Activated naive CD4-positive, alpha-beta T cell treated with anti-CD3 and anti-CD28 coated beads for 36 hours (primary cell): ENCODE measurements around the gene SKAP2. TPM values are rescaled to one million over a fixed set of nuclear protein-coding genes. Genes with fewer than 3 reads are reported as not detected.

ENCODE experiments used
- CTCF ChIA-PET: fragments of 350-600 bp; sonication (Branson Sonifier 250); formaldehyde crosslinking; loops from one replicate; lab custom pipeline; 2021; ENCODE audit warnings: antibody characterized with exemption; lab: Charles Lee
- DNase-seq: peaks from one replicate; pipeline ENCODE4 v3.0.0-alpha.2; 2020
- H3K27ac Mint-ChIP-seq: one replicate; pipeline ENCODE4 v1.8.0; 2021; ENCODE audit warnings: mild to moderate bottlenecking, mixed read lengths
- H3K27me3 Mint-ChIP-seq: one replicate; pipeline ENCODE4 v1.8.0; 2021; ENCODE audit warnings: low read depth, mixed read lengths
- H3K36me3 Mint-ChIP-seq: one replicate; pipeline ENCODE4 v1.8.0; 2021; ENCODE audit warnings: low read depth, mixed read lengths
- H3K4me1 Mint-ChIP-seq: one replicate; pipeline ENCODE4 v1.8.0; 2021; ENCODE audit warnings: low read depth, mixed read lengths
- H3K4me3 Mint-ChIP-seq: one replicate; pipeline ENCODE4 v1.8.0; 2021; ENCODE audit warnings: mild to moderate bottlenecking, moderate library complexity, mixed read lengths
- H3K9me3 Mint-ChIP-seq: one replicate; pipeline ENCODE4 v1.8.0; 2021; ENCODE audit warnings: mixed read lengths
- intact Hi-C: fragments of 100-400 bp; cut with micrococcal nuclease; formaldehyde crosslinking; loops from one replicate; pipeline ENCODE4 v1.15.1; 2023
- total RNA-seq, 2 experiments: library from RNA; stranded (reverse); gene quantifications; one replicate each; pipeline ENCODE4 v1.2.3, GENCODE V29; 2021

Gene SKAP2
- total RNA-seq, 2 experiments from 2014 or later = 5.6 to 6.6 TPM

- Mint-ChIP-seq H3K27ac (no peak overlapping the region), H3K4me1 (no peaks in the 10 kb centered on the region)
- intact Hi-C loops = no loop called here
These were observed 163.5 kb downstream of the SKAP2 start for GRCh38 chr7:26700893-26701292.

GRCh38 chr7:26700386-26700785, 164.0 kb downstream of the SKAP2 start:
- no peak overlapping the region for H3K4me3 Mint-ChIP-seq
- H3K4me1 Mint-ChIP-seq = no peaks in the 10 kb centered on the region
- H3K9me3 Mint-ChIP-seq = no peaks in the 10 kb centered on the region
- CTCF ChIA-PET = interaction anchor here (1.0 to 1.6 kb wide), 2 partner anchors 9 to 13 kb away, joined by 3 to 8 read pairs; no protein-coding TSS in a partner anchor
- intact Hi-C loops = no loop called here
- H3K36me3 Mint-ChIP-seq = no peaks in the 10 kb centered on the region
- no peak for DNase-seq
- peaks cover 9% of the 10 kb centered on the region for H3K27me3 Mint-ChIP-seq
- H3K27ac Mint-ChIP-seq = no peak overlapping the region

More at GRCh38 chr7:26700893-26701292, 163.5 kb downstream of the SKAP2 start:
- H3K9me3 Mint-ChIP-seq = no peaks in the 10 kb centered on the region
- CTCF ChIA-PET = interaction anchor here (1.0 to 1.6 kb wide), 2 partner anchors 9 to 14 kb away, joined by 3 to 8 read pairs; no protein-coding TSS in a partner anchor
- no peak for DNase-seq
- peaks cover 9% of the 10 kb centered on the region for H3K27me3 Mint-ChIP-seq
- H3K4me3 Mint-ChIP-seq = no peak overlapping the region
- H3K36me3 Mint-ChIP-seq = no peaks in the 10 kb centered on the region

- no peaks in the 10 kb centered on the region for H3K9me3 Mint-ChIP-seq
- DNase-seq = no peak
- no peaks in the 10 kb centered on the region for H3K4me1 Mint-ChIP-seq
- CTCF ChIA-PET = interaction anchor here (1.5 to 1.6 kb wide), 2 partner anchors 12 to 13 kb away, joined by 7 to 8 read pairs; no protein-coding TSS in a partner anchor
- no peak overlapping the region for H3K4me3 Mint-ChIP-seq
- intact Hi-C loops = no loop called here
- H3K36me3 Mint-ChIP-seq = no peaks in the 10 kb centered on the region
- H3K27me3 Mint-ChIP-seq = peaks cover 9% of the 10 kb centered on the region
- no peak overlapping the region for H3K27ac Mint-ChIP-seq
These were observed 164.6 kb downstream of the SKAP2 start for GRCh38 chr7:26699766-26700165.

- Mint-ChIP-seq H3K36me3 (no peaks in the 10 kb centered on the region), H3K9me3 (no peaks in the 10 kb centered on the region), H3K27ac (no peak overlapping the region), H3K27me3 (peaks cover 9% of the 10 kb centered on the region), H3K4me3 (no peak overlapping the region), H3K4me1 (no peaks in the 10 kb centered on the region)
- intact Hi-C loops = no loop called here
- DNase-seq = no peak
- CTCF ChIA-PET = interaction anchor here (0.6 to 1.5 kb wide), 2 partner anchors 12 to 375 kb away, joined by 5 to 7 read pairs; no protein-coding TSS in a partner anchor
These were observed 165.6 kb downstream of the SKAP2 start for GRCh38 chr7:26698806-26699205.

GRCh38 chr7:26698194-26698593, 166.2 kb downstream of the SKAP2 start:
- no peak for DNase-seq
- H3K36me3 Mint-ChIP-seq = no peaks in the 10 kb centered on the region
- H3K4me1 Mint-ChIP-seq = no peaks in the 10 kb centered on the region
- H3K4me3 Mint-ChIP-seq = no peak overlapping the region
- CTCF ChIA-PET = interaction anchor here (1.5 kb wide), 1 partner anchor 11 kb away, joined by 7 read pairs; no protein-coding TSS in a partner anchor
- intact Hi-C loops = no loop called here
- no peak overlapping the region for H3K27ac Mint-ChIP-seq
- no peaks in the 10 kb centered on the region for H3K9me3 Mint-ChIP-seq
- H3K27me3 Mint-ChIP-seq = peaks cover 9% of the 10 kb centered on the region

GRCh38 chr7:26696978-26697377, 167.4 kb downstream of the SKAP2 start:
- CTCF ChIA-PET = no interaction called here
- no peak overlapping the region for H3K27ac Mint-ChIP-seq
- H3K36me3 Mint-ChIP-seq = no peaks in the 10 kb centered on the region
- no peak overlapping the region for H3K4me3 Mint-ChIP-seq
- H3K9me3 Mint-ChIP-seq = no peaks in the 10 kb centered on the region
- H3K4me1 Mint-ChIP-seq = no peaks in the 10 kb centered on the region
- intact Hi-C loops = no loop called here
- H3K27me3 Mint-ChIP-seq = peaks cover 9% of the 10 kb centered on the region
- no peak for DNase-seq

GRCh38 chr7:26696161-26696560, 168.2 kb downstream of the SKAP2 start:
- Mint-ChIP-seq H3K9me3 (no peaks in the 10 kb centered on the region), H3K27me3 (peaks cover 10% of the 10 kb centered on the region), H3K4me3 (no peak overlapping the region), H3K36me3 (no peaks in the 10 kb centered on the region), H3K4me1 (no peaks in the 10 kb centered on the region), H3K27ac (no peak overlapping the region)
- CTCF ChIA-PET = interaction anchor here (1.0 kb wide), 1 partner anchor 14 kb away, joined by 3 read pairs; no protein-coding TSS in a partner anchor
- intact Hi-C loops = no loop called here
- DNase-seq = no peak

GRCh38 chr7:26694713-26695112, 169.7 kb downstream of the SKAP2 start:
- Mint-ChIP-seq H3K27ac (no peak overlapping the region), H3K27me3 (peaks cover 10% of the 10 kb centered on the region), H3K9me3 (no peaks in the 10 kb centered on the region), H3K4me1 (no peaks in the 10 kb centered on the region), H3K4me3 (no peak overlapping the region), H3K36me3 (no peaks in the 10 kb centered on the region)
- CTCF ChIA-PET = interaction anchor here (0.7 to 1.9 kb wide), 3 partner anchors 8 to 325 kb away, joined by 3 to 5 read pairs (median 5); no protein-coding TSS in a partner anchor
- intact Hi-C loops = no loop called here
- no peak for DNase-seq

GRCh38 chr7:26694141-26694540, 170.2 kb downstream of the SKAP2 start:
- Mint-ChIP-seq H3K4me1 (no peaks in the 10 kb centered on the region), H3K4me3 (no peak overlapping the region)
- CTCF ChIA-PET = interaction anchor here (0.7 to 2.0 kb wide), 6 partner anchors 7 to 467 kb away, joined by 3 to 5 read pairs (median 4); no protein-coding TSS in a partner anchor

GRCh38 chr7:26691886-26692285, 172.5 kb downstream of the SKAP2 start:
- DNase-seq = no peak
- no peaks in the 10 kb centered on the region for H3K4me1 Mint-ChIP-seq
- CTCF ChIA-PET = interaction anchor here (0.6 to 1.9 kb wide), 5 partner anchors 9 to 469 kb away, joined by 3 to 20 read pairs (median 3); no protein-coding TSS in a partner anchor
- H3K27ac Mint-ChIP-seq = no peak overlapping the region
- H3K27me3 Mint-ChIP-seq = peaks cover 4% of the 10 kb centered on the region
- H3K36me3 Mint-ChIP-seq = no peaks in the 10 kb centered on the region
- intact Hi-C loops = no loop called here
- no peak overlapping the region for H3K4me3 Mint-ChIP-seq
- no peaks in the 10 kb centered on the region for H3K9me3 Mint-ChIP-seq

More at GRCh38 chr7:26694141-26694540, 170.2 kb downstream of the SKAP2 start:
- intact Hi-C loops = no loop called here
- Mint-ChIP-seq H3K9me3 (no peaks in the 10 kb centered on the region), H3K27me3 (peaks cover 10% of the 10 kb centered on the region), H3K27ac (no peak overlapping the region), H3K36me3 (no peaks in the 10 kb centered on the region)
- DNase-seq = no peak

- H3K27ac Mint-ChIP-seq = no peak overlapping the region
- CTCF ChIA-PET = interaction anchor here (0.6 to 1.9 kb wide), 4 partner anchors 9 to 470 kb away, joined by 3 to 20 read pairs (median 3); no protein-coding TSS in a partner anchor
These were observed 173.0 kb downstream of the SKAP2 start for GRCh38 chr7:26691406-26691805.

GRCh38 chr7:26690135-26690805, 174.1 kb downstream of the SKAP2 start:
- DNase-seq = no peak
- CTCF ChIA-PET = interaction anchor here (0.7 to 1.4 kb wide), 5 partner anchors 14 to 444 kb away, joined by 3 to 4 read pairs (median 3); no protein-coding TSS in a partner anchor
- H3K4me1 Mint-ChIP-seq = no peaks in the 10 kb centered on the region
- H3K27me3 Mint-ChIP-seq = peaks cover 8% of the 10 kb centered on the region
- H3K27ac Mint-ChIP-seq = no peak overlapping the region
- no peak overlapping the region for H3K4me3 Mint-ChIP-seq
- H3K36me3 Mint-ChIP-seq = no peaks in the 10 kb centered on the region
- H3K9me3 Mint-ChIP-seq = no peaks in the 10 kb centered on the region
- intact Hi-C loops = no loop called here

More at GRCh38 chr7:26691406-26691805, 173.0 kb downstream of the SKAP2 start:
- Mint-ChIP-seq H3K27me3 (peaks cover 4% of the 10 kb centered on the region), H3K36me3 (no peaks in the 10 kb centered on the region), H3K9me3 (no peaks in the 10 kb centered on the region), H3K4me3 (no peak overlapping the region), H3K4me1 (no peaks in the 10 kb centered on the region)
- intact Hi-C loops = no loop called here
- no peak for DNase-seq
